ENCODE results near the gene HOXA4. TPM values are rescaled to one million over a fixed set of nuclear protein-coding genes. Genes with fewer than 3 reads are reported as not detected.

Gene HOXA4
- total RNA-seq, 1 experiment from 2014 or later: 2.0 TPM

DNA sequence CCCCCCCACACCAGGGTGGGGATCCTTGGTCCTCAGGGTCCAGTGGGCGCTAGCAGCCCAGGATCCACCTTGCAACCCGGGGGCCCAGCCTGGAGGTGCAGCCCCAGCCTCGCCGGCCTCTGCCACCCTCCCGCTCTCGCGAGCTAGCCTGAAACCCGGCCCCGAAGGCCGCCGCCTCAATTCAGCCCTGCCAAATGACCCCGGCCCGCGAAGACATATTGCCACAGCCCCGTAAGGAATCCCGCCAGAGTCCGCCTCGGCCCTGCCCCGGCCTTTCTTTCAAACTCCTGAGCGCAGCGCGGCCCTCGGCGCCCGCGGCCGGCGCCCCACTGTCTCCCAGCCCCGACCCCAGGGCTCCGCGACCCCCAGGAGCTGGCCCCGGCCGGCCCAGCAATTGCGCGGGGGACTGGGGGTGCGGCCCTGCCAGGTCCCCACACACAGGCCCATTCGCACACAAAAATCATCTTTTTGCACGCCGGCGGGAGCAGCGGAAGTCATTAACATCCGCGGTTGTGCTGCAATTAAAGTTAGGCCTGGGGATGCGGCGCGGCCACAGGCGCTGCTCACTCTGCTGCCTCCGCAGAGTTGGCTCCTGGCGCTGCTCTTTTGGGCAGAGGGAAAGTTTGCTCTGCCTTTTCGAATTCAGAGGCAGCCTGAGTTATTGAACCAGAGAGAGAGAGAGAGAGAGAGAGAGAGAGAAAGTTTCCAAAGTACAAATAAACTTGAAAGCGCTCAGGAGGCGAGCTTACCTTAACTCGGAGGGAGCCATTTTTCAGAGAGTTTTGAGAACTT, 9.0 kb upstream of the HOXA4 start:
- no peak overlapping the region for H3K9ac ChIP-seq (ENCODE audit: low read length)
- H3K9me2 ChIP-seq (ENCODE audit: insufficient read depth): no peaks in the 10 kb centered on the region
- POLR2A ChIA-PET: no interaction called here
- RAD21 ChIA-PET (ENCODE audit: low non-redundant PET in 1 of 2, low total read pairs in 2 of 2, uncharacterized antibody in 2 of 2, unreplicated experiment in 2 of 2): no interaction called here
- CTCF ChIA-PET: no interaction called here
- no peak overlapping the region for H2AFZ ChIP-seq (ENCODE audit: low read depth, low read length, poor library complexity, severe bottlenecking)
- H3K9me3 ChIP-seq (ENCODE audit: control insufficient read depth in 1 of 2, insufficient read depth in 1 of 2, low read depth in 1 of 2, low read length in 2 of 2): no peaks in the 10 kb centered on the region
- no TSS peak for BruUV-seq (replicated peaks)
- TF ChIP-seq CEBPB (IDR thresholded peaks at IDR 0.05; ENCODE audit: low read depth): no peak
- no peak for TF ChIP-seq EZH2phosphoT487 (IDR thresholded peaks at IDR 0.05; ENCODE audit: borderline replicate concordance)
- no peak for TF ChIP-seq RAD21 (IDR thresholded peaks at IDR 0.05; ENCODE audit: low read depth)
- TF ChIP-seq, protein P1, sequence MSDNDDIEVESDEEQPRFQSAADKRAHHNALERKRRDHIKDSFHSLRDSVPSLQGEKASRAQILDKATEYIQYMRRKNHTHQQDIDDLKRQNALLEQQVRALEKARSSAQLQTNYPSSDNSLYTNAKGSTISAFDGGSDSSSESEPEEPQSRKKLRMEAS (IDR thresholded peaks at IDR 0.05): no peak
- no peak for TF ChIP-seq ZFX (IDR thresholded peaks at IDR 0.05)
- TF ChIP-seq POLR2A (IDR thresholded peaks at IDR 0.05; ENCODE audit: borderline replicate concordance, extremely low read depth, insufficient read depth, insufficient read length): no peak
- no peak for TF ChIP-seq SRF (IDR thresholded peaks at IDR 0.05; ENCODE audit: low read depth)
- TF ChIP-seq SIN3A (IDR thresholded peaks at IDR 0.05; ENCODE audit: low read depth): no peak
- no peak for TF ChIP-seq SP1 (IDR thresholded peaks at IDR 0.05; ENCODE audit: low read depth)
- TF ChIP-seq EGR1 (IDR thresholded peaks at IDR 0.05; ENCODE audit: low read depth): no peak
- TF ChIP-seq TCF7L2 (IDR thresholded peaks at IDR 0.05; ENCODE audit: borderline replicate concordance, extremely low read depth, insufficient read depth, insufficient read length): no peak
- no peak for TF ChIP-seq YY1 (IDR thresholded peaks at IDR 0.05; ENCODE audit: extremely low read depth, insufficient replicate concordance, low read depth, low read length)
- TF ChIP-seq POLR2AphosphoS5 (IDR thresholded peaks at IDR 0.05; ENCODE audit: low read depth, low read length): no peak
- TF ChIP-seq EZH2 (IDR thresholded peaks at IDR 0.05): no peak
- H4K20me1 ChIP-seq (ENCODE audit: insufficient read depth): no peaks in the 10 kb centered on the region
- ATAC-seq (no peak), DNase-seq (ENCODE audit: low read depth, low spot score) (no peak)
- H3K27me3 ChIP-seq (ENCODE audit: insufficient read depth, low read length): no peaks in the 10 kb centered on the region
- H3K4me2 ChIP-seq (ENCODE audit: low read length): no peak overlapping the region
- H3K27ac ChIP-seq (ENCODE audit: low read depth, low read length): no peak overlapping the region
- H3K4me1 ChIP-seq (ENCODE audit: control insufficient read depth in 1 of 2, insufficient read depth in 2 of 2, low read length in 2 of 2): peaks cover 23 to 39% of the 10 kb centered on the region in 2 experiments
- H3K79me2 ChIP-seq (ENCODE audit: insufficient read depth, low read length): no peaks in the 10 kb centered on the region
- H3K36me3 ChIP-seq (ENCODE audit: control insufficient read depth in 1 of 2, insufficient read depth in 2 of 2, low read length in 2 of 2): peaks cover 3 to 7% of the 10 kb centered on the region in 2 experiments; a peak in 2 of 4 replicates
- intact Hi-C loops (cut with micrococcal nuclease): no loop called here
- H3K4me3 ChIP-seq (replicated peaks in 1 of 2; ENCODE audit: low read depth in 1 of 2, low read length in 2 of 2): no peak overlapping the region
